ENCODE data around the gene ANP32D.
"Not testable (repeated sequence)": the region's sequence is repeated elsewhere in the genome, so short reads cannot be mapped to it uniquely, and the experiment has no call there.

DNA sequence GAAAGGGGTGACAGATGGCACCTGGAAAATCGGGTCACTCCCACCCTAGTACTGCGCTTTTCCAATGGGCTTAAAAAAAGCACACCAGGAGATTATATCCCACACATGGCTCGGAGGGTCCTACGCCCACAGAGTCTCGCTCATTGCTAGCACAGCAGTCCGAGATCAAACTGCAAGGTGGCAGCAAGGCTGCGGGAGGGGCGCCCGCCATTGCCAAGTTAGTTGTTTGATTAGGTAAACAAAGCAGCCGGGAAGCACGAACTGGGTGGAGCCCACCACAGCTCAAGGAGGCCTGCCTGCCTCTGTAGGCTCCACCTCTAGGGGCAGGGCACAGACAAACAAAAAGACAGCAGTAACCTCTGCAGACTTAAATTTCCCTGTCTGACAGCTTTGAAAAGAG, 2.1 kb downstream of the ANP32D start:
- TF ChIP-seq, protein P1, sequence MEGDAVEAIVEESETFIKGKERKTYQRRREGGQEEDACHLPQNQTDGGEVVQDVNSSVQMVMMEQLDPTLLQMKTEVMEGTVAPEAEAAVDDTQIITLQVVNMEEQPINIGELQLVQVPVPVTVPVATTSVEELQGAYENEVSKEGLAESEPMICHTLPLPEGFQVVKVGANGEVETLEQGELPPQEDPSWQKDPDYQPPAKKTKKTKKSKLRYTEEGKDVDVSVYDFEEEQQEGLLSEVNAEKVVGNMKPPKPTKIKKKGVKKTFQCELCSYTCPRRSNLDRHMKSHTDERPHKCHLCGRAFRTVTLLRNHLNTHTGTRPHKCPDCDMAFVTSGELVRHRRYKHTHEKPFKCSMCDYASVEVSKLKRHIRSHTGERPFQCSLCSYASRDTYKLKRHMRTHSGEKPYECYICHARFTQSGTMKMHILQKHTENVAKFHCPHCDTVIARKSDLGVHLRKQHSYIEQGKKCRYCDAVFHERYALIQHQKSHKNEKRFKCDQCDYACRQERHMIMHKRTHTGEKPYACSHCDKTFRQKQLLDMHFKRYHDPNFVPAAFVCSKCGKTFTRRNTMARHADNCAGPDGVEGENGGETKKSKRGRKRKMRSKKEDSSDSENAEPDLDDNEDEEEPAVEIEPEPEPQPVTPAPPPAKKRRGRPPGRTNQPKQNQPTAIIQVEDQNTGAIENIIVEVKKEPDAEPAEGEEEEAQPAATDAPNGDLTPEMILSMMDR (IDR thresholded peaks at IDR 0.05), result not testable (repeated sequence)
- TF ChIP-seq POLR2AphosphoS5 (IDR thresholded peaks at IDR 0.05; ENCODE audit: insufficient read depth in 1 of 2, low read depth in 1 of 2); POLR2A (IDR thresholded peaks at IDR 0.05): not testable (repeated sequence)
